GM12875 (cell line): ENCODE measurements around the gene C11orf54.

Experiments used
- H3K4me3 ChIP-seq: one replicate; pipeline ENCODE4 v1.5.1; 2011; ENCODE audit warnings: low read depth, low read length, control low read depth
- CTCF ChIP-seq: IDR thresholded peaks from 2 replicates; pipeline ENCODE4 v1.5.1; 2011; ENCODE audit warnings: low read depth, mild to moderate bottlenecking, control low read depth, inconsistent platforms, low read length, moderate library complexity, borderline replicate concordance; ENCODE audit not compliant: insufficient read depth

The C11orf54 gene

DNA sequence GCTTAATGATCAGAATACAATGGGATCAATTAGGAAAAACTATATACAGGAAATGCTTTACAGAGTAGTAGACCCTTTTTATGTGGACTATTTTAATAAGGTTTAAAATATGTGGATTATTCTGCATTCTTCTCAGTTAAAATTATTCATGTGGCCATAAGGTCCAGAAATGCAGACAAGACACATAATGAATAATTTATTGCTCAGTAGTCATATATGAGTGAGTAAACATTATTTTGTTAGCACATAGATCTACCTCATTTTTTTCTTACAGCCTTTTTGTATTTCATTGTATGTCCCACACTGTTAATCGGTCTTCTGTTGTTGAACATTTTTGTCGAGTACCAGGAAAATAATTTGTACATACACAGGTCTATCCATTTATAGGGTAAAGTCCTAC lies 63.4 kb downstream of the C11orf54 start:
- no peak for TF ChIP-seq CTCF
- no peak overlapping the region for H3K4me3 ChIP-seq

DNA sequence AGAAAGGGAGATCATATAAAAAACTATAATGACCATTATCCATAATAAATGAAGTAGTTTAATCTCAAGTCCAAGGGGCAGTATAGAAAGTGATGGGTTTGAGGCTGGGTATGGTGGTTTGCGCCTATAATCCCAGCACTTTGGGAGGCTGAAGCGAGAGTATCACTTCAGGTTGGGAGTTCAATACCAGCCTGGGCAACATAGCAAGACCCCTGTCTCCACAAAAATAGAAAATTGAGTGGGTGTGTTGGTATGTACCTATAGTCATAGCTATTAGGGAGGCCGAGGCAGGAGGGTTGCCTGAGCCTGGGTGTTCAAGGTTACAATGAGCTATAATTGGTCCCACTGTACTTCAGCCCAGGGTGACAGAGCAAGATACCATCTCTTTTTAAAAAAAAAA lies 66.5 kb downstream of the C11orf54 start:
- TF ChIP-seq CTCF, result no peak
- H3K4me3 ChIP-seq, result no peak overlapping the region

DNA sequence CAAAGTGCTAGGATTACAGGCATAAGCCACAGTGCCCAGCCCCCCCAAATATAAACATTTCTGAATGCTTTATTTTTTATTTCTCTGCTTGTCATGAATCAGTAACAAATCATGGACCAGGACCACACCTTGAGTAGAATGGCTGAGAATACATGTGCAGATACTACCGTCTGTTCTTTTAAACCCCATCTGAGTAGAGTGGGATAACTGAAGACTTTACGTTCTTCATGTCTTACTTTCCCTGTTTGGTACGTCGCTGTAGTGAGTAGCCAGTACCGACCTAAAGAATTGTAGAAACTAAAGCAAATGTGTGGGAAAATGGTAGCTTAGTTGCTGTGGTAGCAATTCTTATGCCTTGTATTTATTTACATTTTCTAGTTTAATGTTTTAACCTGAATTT lies 72.5 kb downstream of the C11orf54 start:
- no peak for TF ChIP-seq CTCF
- H3K4me3 ChIP-seq, result no peak overlapping the region
